ENCODE data around the gene ANKFN1. TPM values are rescaled to one million over a fixed set of nuclear protein-coding genes. Genes with fewer than 3 reads are reported as not detected.

ANKFN1 gene
- total RNA-seq, 1 experiment from 2014 or later: 0.49 TPM

- H3K36me3 Mint-ChIP-seq (ENCODE audit: insufficient read depth, unreplicated experiment): no peaks in the 10 kb centered on the region
- no peak overlapping the region for H3K27ac Mint-ChIP-seq (ENCODE audit: low read depth, unreplicated experiment)
- no peaks in the 10 kb centered on the region for H3K9me3 Mint-ChIP-seq (ENCODE audit: unreplicated experiment)
- TF ChIP-seq CTCF (IDR thresholded peaks at IDR 0.05; ENCODE audit: unreplicated experiment): no peak
- H3K27me3 Mint-ChIP-seq (ENCODE audit: insufficient read depth, unreplicated experiment): no peaks in the 10 kb centered on the region
- CTCF ChIA-PET: no interaction called here
- DNase-seq (ENCODE audit: unreplicated experiment): no peak
- BruUV-seq (replicated peaks): no TSS peak
- H3K4me3 Mint-ChIP-seq (ENCODE audit: unreplicated experiment): no peak overlapping the region
- POLR2A ChIA-PET: no interaction called here
- intact Hi-C loops (cut with micrococcal nuclease): no loop called here
- no peaks in the 10 kb centered on the region for H3K4me1 Mint-ChIP-seq (ENCODE audit: insufficient read depth, unreplicated experiment)
These were observed 17.0 kb upstream of the ANKFN1 start for GRCh38 chr17:56136301-56136700.

- POLR2A ChIA-PET: interaction anchor here (0.7 kb wide), 1 partner anchor 151 kb away, joined by 3 read pairs; no protein-coding TSS in a partner anchor
- Mint-ChIP-seq H3K27me3 (ENCODE audit: insufficient read depth, unreplicated experiment) (no peaks in the 10 kb centered on the region), H3K4me1 (ENCODE audit: insufficient read depth, unreplicated experiment) (peaks cover 10% of the 10 kb centered on the region), H3K4me3 (ENCODE audit: unreplicated experiment) (no peak overlapping the region), H3K9me3 (ENCODE audit: unreplicated experiment) (no peaks in the 10 kb centered on the region), H3K27ac (ENCODE audit: low read depth, unreplicated experiment) (no peak overlapping the region), H3K36me3 (ENCODE audit: insufficient read depth, unreplicated experiment) (no peaks in the 10 kb centered on the region)
- no peak for TF ChIP-seq CTCF (IDR thresholded peaks at IDR 0.05; ENCODE audit: unreplicated experiment)
- DNase-seq (ENCODE audit: unreplicated experiment): no peak
- CTCF ChIA-PET: interaction anchor here (0.6 to 2.6 kb wide), 4 partner anchors 14 to 359 kb away, joined by 3 to 10 read pairs (median 3); no protein-coding TSS in a partner anchor
- no TSS peak for BruUV-seq (replicated peaks)
- intact Hi-C loops (cut with micrococcal nuclease): no loop called here
These were observed 12.0 kb upstream of the ANKFN1 start for GRCh38 chr17:56141046-56141839.

- no peak overlapping the region for H3K4me3 Mint-ChIP-seq (ENCODE audit: unreplicated experiment)
- no peaks in the 10 kb centered on the region for H3K36me3 Mint-ChIP-seq (ENCODE audit: insufficient read depth, unreplicated experiment)
- peaks cover 10% of the 10 kb centered on the region for H3K4me1 Mint-ChIP-seq (ENCODE audit: insufficient read depth, unreplicated experiment)
- CTCF ChIA-PET: interaction anchor here (0.6 to 2.6 kb wide), 4 partner anchors 8 to 815 kb away, joined by 3 to 10 read pairs (median 3); no protein-coding TSS in a partner anchor
- intact Hi-C loops (cut with micrococcal nuclease): no loop called here
- H3K27me3 Mint-ChIP-seq (ENCODE audit: insufficient read depth, unreplicated experiment): no peaks in the 10 kb centered on the region
- TF ChIP-seq CTCF (IDR thresholded peaks at IDR 0.05; ENCODE audit: unreplicated experiment): no peak
- peak; percentile 87 for DNase-seq (ENCODE audit: unreplicated experiment)
- H3K9me3 Mint-ChIP-seq (ENCODE audit: unreplicated experiment): no peaks in the 10 kb centered on the region
- BruUV-seq (replicated peaks): no TSS peak
- no peak overlapping the region for H3K27ac Mint-ChIP-seq (ENCODE audit: low read depth, unreplicated experiment)
- POLR2A ChIA-PET: interaction anchor here (0.6 kb wide), 2 partner anchors 249 to 450 kb away, joined by 3 read pairs; no protein-coding TSS in a partner anchor
These were observed 10.9 kb upstream of the ANKFN1 start for GRCh38 chr17:56142325-56142724.

GRCh38 chr17:56142781-56143180 lies 10.5 kb upstream of the ANKFN1 start:
- POLR2A ChIA-PET: interaction anchor here (0.6 kb wide), 2 partner anchors 248 to 450 kb away, joined by 3 read pairs; no protein-coding TSS in a partner anchor
- peaks cover 10% of the 10 kb centered on the region for H3K4me1 Mint-ChIP-seq (ENCODE audit: insufficient read depth, unreplicated experiment)
- intact Hi-C loops (cut with micrococcal nuclease): no loop called here
- H3K27ac Mint-ChIP-seq (ENCODE audit: low read depth, unreplicated experiment): no peak overlapping the region
- DNase-seq (ENCODE audit: unreplicated experiment): no peak
- no peak for TF ChIP-seq CTCF (IDR thresholded peaks at IDR 0.05; ENCODE audit: unreplicated experiment)
- H3K36me3 Mint-ChIP-seq (ENCODE audit: insufficient read depth, unreplicated experiment): no peaks in the 10 kb centered on the region
- no TSS peak for BruUV-seq (replicated peaks)
- H3K27me3 Mint-ChIP-seq (ENCODE audit: insufficient read depth, unreplicated experiment): no peaks in the 10 kb centered on the region
- CTCF ChIA-PET: interaction anchor here (0.7 to 2.6 kb wide), 3 partner anchors 9 to 15 kb away, joined by 3 to 10 read pairs (median 3); no protein-coding TSS in a partner anchor
- H3K9me3 Mint-ChIP-seq (ENCODE audit: unreplicated experiment): no peaks in the 10 kb centered on the region
- H3K4me3 Mint-ChIP-seq (ENCODE audit: unreplicated experiment): no peak overlapping the region

Measured in MCF 10A (cell line).